Progenitor cell of endocrine pancreas (in vitro differentiated cells): ENCODE data around the gene F2RL1. TPM values are rescaled to one million over a fixed set of nuclear protein-coding genes. Genes with fewer than 3 reads are reported as not detected.
"Not testable (repeated sequence)": the region's sequence is repeated elsewhere in the genome, so short reads cannot be mapped to it uniquely, and the experiment has no call there.

ENCODE experiments used
- DNase-seq: peaks from one replicate; pipeline ENCODE4 v3.0.0; 2021; ENCODE audit warnings: low spot score; ENCODE audit not compliant: unreplicated experiment
- H3K27ac Mint-ChIP-seq: 2 replicates; pipeline ENCODE4 v1.8.0; 2021; ENCODE audit warnings: mild to moderate bottlenecking, moderate library complexity, mixed read lengths
- H3K27me3 Mint-ChIP-seq: 2 replicates; pipeline ENCODE4 v1.8.0; 2021; ENCODE audit warnings: mixed read lengths
- H3K36me3 Mint-ChIP-seq: 2 replicates; pipeline ENCODE4 v1.8.0; 2022; ENCODE audit warnings: mixed read lengths; ENCODE audit not compliant: insufficient read depth
- H3K4me1 Mint-ChIP-seq: 2 replicates; pipeline ENCODE4 v1.8.0; 2021; ENCODE audit warnings: low read depth, mixed read lengths
- H3K4me3 Mint-ChIP-seq: 2 replicates; pipeline ENCODE4 v1.8.0; 2021; ENCODE audit warnings: low read depth, mild to moderate bottlenecking, moderate library complexity, mixed read lengths
- H3K9me3 Mint-ChIP-seq: 2 replicates; pipeline ENCODE4 v1.8.0; 2021; ENCODE audit warnings: low read depth, mixed read lengths
- total RNA-seq: library from RNA; stranded (reverse); gene quantifications from 2 replicates; pipeline ENCODE4 v1.2.1, GENCODE V29; 2021
- TF ChIP-seq, protein P1 (sequence below): fragments of 200-600 bp; sonication (generic); IDR thresholded peaks from one replicate; pipeline ENCODE4 v1.5.0; 2021; ENCODE audit warnings: antibody characterized with exemption, mild to moderate bottlenecking; ENCODE audit not compliant: unreplicated experiment

Gene F2RL1
- total RNA-seq, 1 donor from 2014 or later = 6.5 TPM

GRCh38 chr5:76852772-76853171, 33.9 kb downstream of the F2RL1 start:
- Mint-ChIP-seq H3K27ac (no peak overlapping the region), H3K4me1 (peaks cover 4% of the 10 kb centered on the region), H3K9me3 (peaks cover 10% of the 10 kb centered on the region), H3K36me3 (peaks cover 2% of the 10 kb centered on the region), H3K27me3 (no peaks in the 10 kb centered on the region), H3K4me3 (no peak overlapping the region)
- no peak for DNase-seq
- TF ChIP-seq, protein P1, sequence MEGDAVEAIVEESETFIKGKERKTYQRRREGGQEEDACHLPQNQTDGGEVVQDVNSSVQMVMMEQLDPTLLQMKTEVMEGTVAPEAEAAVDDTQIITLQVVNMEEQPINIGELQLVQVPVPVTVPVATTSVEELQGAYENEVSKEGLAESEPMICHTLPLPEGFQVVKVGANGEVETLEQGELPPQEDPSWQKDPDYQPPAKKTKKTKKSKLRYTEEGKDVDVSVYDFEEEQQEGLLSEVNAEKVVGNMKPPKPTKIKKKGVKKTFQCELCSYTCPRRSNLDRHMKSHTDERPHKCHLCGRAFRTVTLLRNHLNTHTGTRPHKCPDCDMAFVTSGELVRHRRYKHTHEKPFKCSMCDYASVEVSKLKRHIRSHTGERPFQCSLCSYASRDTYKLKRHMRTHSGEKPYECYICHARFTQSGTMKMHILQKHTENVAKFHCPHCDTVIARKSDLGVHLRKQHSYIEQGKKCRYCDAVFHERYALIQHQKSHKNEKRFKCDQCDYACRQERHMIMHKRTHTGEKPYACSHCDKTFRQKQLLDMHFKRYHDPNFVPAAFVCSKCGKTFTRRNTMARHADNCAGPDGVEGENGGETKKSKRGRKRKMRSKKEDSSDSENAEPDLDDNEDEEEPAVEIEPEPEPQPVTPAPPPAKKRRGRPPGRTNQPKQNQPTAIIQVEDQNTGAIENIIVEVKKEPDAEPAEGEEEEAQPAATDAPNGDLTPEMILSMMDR = no peak

GRCh38 chr5:76853741-76854140, 34.9 kb downstream of the F2RL1 start:
- H3K4me3 Mint-ChIP-seq, DNase-seq, H3K27ac Mint-ChIP-seq, H3K27me3 Mint-ChIP-seq, H3K36me3 Mint-ChIP-seq, H3K4me1 Mint-ChIP-seq: not testable (repeated sequence)
- peaks cover 10% of the 10 kb centered on the region for H3K9me3 Mint-ChIP-seq

DNA sequence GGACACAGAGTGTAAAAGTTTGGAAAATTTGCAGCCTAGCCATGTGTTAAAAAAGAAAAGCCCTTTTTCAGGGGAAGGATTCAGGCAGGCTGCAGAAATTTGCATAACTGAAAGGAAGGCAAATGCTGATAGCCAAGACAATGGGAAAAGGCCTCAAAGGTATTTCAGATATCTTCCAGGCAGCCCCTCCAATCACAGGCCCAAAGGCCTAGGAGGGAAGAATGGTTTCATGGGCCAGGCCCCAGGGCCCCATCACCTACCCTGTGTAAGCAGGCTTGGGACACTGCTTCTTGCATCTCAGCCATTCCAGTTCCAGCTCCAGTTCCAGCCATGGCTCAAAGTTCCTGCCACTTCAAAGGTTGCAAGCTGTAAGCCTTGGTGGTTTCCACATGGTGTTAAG, 35.8 kb downstream of the F2RL1 start:
- TF ChIP-seq, protein P1 = no peak
- DNase-seq = no peak
- Mint-ChIP-seq H3K9me3 (peaks cover 10% of the 10 kb centered on the region), H3K4me3 (no peak overlapping the region), H3K4me1 (peaks cover 4% of the 10 kb centered on the region), H3K27me3 (no peaks in the 10 kb centered on the region), H3K27ac (no peak overlapping the region), H3K36me3 (peaks cover 2% of the 10 kb centered on the region)

- H3K9me3 Mint-ChIP-seq = peaks cover 10% of the 10 kb centered on the region
- not testable (repeated sequence) for H3K4me3 Mint-ChIP-seq, H3K36me3 Mint-ChIP-seq, H3K27me3 Mint-ChIP-seq, DNase-seq, H3K4me1 Mint-ChIP-seq, H3K27ac Mint-ChIP-seq
Measured at GRCh38 chr5:76855501-76855900, 36.7 kb downstream of the F2RL1 start.

GRCh38 chr5:76855961-76856360, 37.1 kb downstream of the F2RL1 start:
- Mint-ChIP-seq H3K36me3 (peaks cover 2% of the 10 kb centered on the region), H3K4me3 (no peak overlapping the region), H3K27ac (no peak overlapping the region), H3K27me3 (no peaks in the 10 kb centered on the region), H3K4me1 (peaks cover 2% of the 10 kb centered on the region), H3K9me3 (peaks cover 10% of the 10 kb centered on the region)
- DNase-seq = no peak
- TF ChIP-seq, protein P1 = no peak

- not testable (repeated sequence) for H3K36me3 Mint-ChIP-seq, H3K27me3 Mint-ChIP-seq, DNase-seq, H3K4me3 Mint-ChIP-seq, H3K27ac Mint-ChIP-seq, H3K4me1 Mint-ChIP-seq
- H3K9me3 Mint-ChIP-seq = peaks cover 10% of the 10 kb centered on the region
Measured at GRCh38 chr5:76856800-76857199, 38.0 kb downstream of the F2RL1 start.

DNA sequence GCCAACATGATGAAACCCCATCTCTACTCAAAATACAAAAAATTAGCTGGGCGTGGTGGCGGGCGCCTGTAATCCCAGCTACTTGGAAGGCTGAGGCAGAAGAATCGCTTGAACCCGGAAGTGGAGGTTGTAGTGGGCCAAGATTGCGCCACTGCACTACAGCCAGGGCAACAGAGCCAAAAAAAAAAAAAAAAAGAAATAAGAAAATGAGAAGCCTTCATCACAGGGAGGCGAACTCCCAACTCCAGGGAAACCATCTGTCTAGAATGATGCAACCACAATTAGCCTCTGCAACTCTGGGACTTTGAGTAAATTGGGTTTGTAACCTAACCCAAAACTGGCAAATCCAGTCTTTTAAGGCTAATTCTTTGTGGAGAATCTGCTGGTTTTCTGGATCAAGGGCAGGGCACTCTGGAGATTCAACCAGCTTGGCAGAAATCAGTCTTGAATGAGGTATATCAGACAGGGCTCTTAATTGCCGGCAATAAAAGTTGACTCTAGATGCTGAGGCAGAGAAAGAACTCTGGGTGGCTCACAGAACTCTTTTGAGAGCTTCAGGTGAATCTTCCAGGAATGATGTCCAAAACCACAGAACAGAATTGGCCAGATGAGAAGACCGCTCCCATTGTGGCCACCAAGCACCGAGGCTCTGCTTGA, 40.9 kb downstream of the F2RL1 start:
- TF ChIP-seq, protein P1 = no peak
- Mint-ChIP-seq H3K4me3 (no peak overlapping the region), H3K4me1 (peaks cover 8% of the 10 kb centered on the region), H3K27ac (no peak overlapping the region), H3K9me3 (peaks cover 3% of the 10 kb centered on the region), H3K27me3 (no peaks in the 10 kb centered on the region), H3K36me3 (no peaks in the 10 kb centered on the region)
- DNase-seq = no peak
